AG04449 (cell line): Measurements from ENCODE around the gene AJM1.
"Not testable (repeated sequence)": the region's sequence is repeated elsewhere in the genome, so short reads cannot be mapped to it uniquely, and the experiment has no call there.

Source experiments
- CTCF ChIA-PET: fragments of 350-600 bp; formaldehyde crosslinking; extraction: SDS; loops from one replicate; lab custom pipeline; 2021; ENCODE audit warnings: antibody characterized with exemption; lab: Yijun Ruan, JAX
- POLR2A ChIA-PET: fragments of 400-600, 350-600 bp; formaldehyde crosslinking; extraction: SDS; loops from one replicate; lab custom pipeline; 2020; ENCODE audit warnings: antibody characterized with exemption, inconsistent platforms; lab: Yijun Ruan, JAX
- DNase-seq: peaks from one replicate; pipeline ENCODE4 v3.0.0-alpha.2; 2010; ENCODE audit warnings: low read depth, low spot score
- H3K4me3 ChIP-seq: 2 replicates; pipeline ENCODE4 v1.5.1; 2011; ENCODE audit warnings: low read depth, mild to moderate bottlenecking, control low read depth, low read length
- CTCF ChIP-seq: IDR thresholded peaks from one replicate; pipeline ENCODE4 v1.5.1; 2011; ENCODE audit warnings: mild to moderate bottlenecking, moderate library complexity, low read length, control low read depth, inconsistent platforms; ENCODE audit not compliant: insufficient read depth; ENCODE audit errors: missing control alignments

AJM1 gene

GRCh38 chr9:136831002-136831719 lies 11.1 kb upstream of the AJM1 start:
- ChIA-PET POLR2A (no interaction called here), CTCF (interaction anchor here (3.6 kb wide), 1 partner anchor 12 kb away, joined by 22 read pairs; the partner anchor contains the start of gene AJM1)
- no peak overlapping the region for H3K4me3 ChIP-seq
- no peak for TF ChIP-seq CTCF
- no peak for DNase-seq

- CTCF ChIA-PET = interaction anchor here (3.6 kb wide), 1 partner anchor 11 kb away, joined by 22 read pairs; the partner anchor contains the start of gene AJM1
- DNase-seq = no peak
- POLR2A ChIA-PET = no interaction called here
- no peak for TF ChIP-seq CTCF
- no peak overlapping the region for H3K4me3 ChIP-seq
These were observed 10.6 kb upstream of the AJM1 start for GRCh38 chr9:136831720-136832104.

DNA sequence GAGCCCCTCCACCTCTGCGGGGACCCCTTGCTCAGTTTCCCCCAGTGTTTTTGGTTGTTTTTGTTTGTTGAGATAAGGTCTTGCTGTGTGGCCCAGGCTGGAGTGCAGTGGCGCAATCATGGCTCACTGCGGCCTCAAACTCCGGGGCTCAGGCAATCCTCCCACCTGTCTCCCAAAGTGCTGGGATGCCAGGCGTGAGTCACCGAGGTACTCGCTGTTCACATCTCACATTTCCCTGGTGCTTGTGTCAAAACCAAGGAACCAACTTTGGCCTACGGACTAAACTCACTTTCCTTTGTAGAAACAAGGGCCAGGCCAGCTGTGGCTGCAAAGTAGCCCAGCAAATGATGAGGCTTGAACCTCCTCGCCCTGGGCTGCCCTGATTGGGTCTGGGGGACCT lies 9.7 kb upstream of the AJM1 start:
- DNase-seq = no peak
- no peak for TF ChIP-seq CTCF
- no peak overlapping the region for H3K4me3 ChIP-seq
- ChIA-PET CTCF (interaction anchor here (3.6 kb wide), 1 partner anchor 10 kb away, joined by 22 read pairs; the partner anchor contains the start of gene AJM1), POLR2A (interaction anchor here (0.8 kb wide), 1 partner anchor 10 kb away, joined by 3 read pairs; no protein-coding TSS in a partner anchor)

GRCh38 chr9:136833381-136834048 lies 8.8 kb upstream of the AJM1 start:
- CTCF ChIA-PET = interaction anchor here (0.6 to 3.6 kb wide), 2 partner anchors 9 to 14 kb away, joined by 4 to 22 read pairs; partner anchors contain the start of gene AJM1
- H3K4me3 ChIP-seq, POLR2A ChIA-PET: not testable (repeated sequence)

DNA sequence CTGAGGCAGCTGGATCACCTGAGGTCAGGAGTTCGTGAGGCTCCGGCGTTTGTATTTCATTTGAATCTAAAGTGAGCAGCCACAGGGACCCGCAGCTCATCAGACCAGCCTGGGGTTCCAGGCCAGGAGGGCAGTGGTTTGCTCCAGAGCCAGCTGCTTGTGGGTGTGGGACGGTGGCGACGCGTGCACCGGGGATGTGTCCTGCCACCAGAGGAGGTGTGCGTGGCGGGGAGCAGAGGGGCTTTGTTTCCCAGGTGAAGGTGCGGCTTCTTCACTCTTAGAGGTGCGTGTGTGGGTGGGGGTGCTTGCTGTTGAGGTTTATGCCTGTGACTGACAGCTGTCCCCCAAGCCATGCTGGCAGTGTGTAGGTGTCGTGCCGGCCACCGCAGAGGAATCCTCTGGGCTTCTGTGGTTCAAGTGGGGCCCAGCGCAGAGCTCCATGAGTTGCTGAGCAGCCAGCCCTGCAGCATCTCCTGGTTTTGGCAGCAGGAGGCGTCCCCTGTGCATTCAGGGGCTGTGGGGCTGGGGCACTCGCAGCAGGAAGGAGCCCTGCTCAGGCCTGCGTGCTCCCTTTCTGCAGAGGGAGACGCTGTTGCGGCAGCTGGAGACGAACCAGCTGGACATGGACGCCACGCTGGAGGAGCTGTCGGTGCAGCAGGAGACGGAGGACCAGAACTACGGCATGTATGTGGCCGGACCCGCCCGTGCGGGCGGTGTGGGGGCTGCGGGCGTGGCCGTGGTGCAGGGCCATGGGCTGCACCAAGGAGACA lies 6.9 kb upstream of the AJM1 start:
- ChIA-PET POLR2A (interaction anchor here (1.2 kb wide), 1 partner anchor 27 kb away, joined by 4 read pairs; the partner anchor contains the start of gene RABL6), CTCF (interaction anchor here (1.0 to 1.3 kb wide), 4 partner anchors 8 to 194 kb away, joined by 3 to 4 read pairs (median 4); no protein-coding TSS in a partner anchor)
- TF ChIP-seq CTCF = no peak
- no peak overlapping the region for H3K4me3 ChIP-seq
- DNase-seq = no peak

More at GRCh38 chr9:136833381-136834048, 8.8 kb upstream of the AJM1 start:
- not testable (repeated sequence) for DNase-seq
